ENCODE data around the gene SYNGR4.

- TF ChIP-seq CTCF (IDR thresholded peaks at IDR 0.05) (no peak), EZH2phosphoT487 (IDR thresholded peaks at IDR 0.05) (no peak)
These were observed 39.4 kb downstream of the SYNGR4 start for GRCh38 chr19:48403606-48404005.

All from neural progenitor cell (in vitro differentiated cells).